Neural cell (in vitro differentiated cells): ENCODE data around the gene KAT2A. TPM values are rescaled to one million over a fixed set of nuclear protein-coding genes. Genes with fewer than 3 reads are reported as not detected.

Experiments used
- H2AFZ ChIP-seq: fragments of 200-600, 300-800 bp; sonication (generic), shearing (Covaris generic); 2 replicates; pipeline ENCODE4 v1.6.0; 2014; ENCODE audit warnings: low read depth, mild to moderate bottlenecking, antibody characterized with exemption, low read length, moderate library complexity
- H3F3A ChIP-seq: fragments of 200-600 bp; shearing (Covaris generic); 2 replicates; pipeline ENCODE4 v1.6.1; 2016; ENCODE audit warnings: mild to moderate bottlenecking, moderate library complexity, mixed read lengths, antibody characterized with exemption, low read length; ENCODE audit not compliant: insufficient read depth, poor library complexity, severe bottlenecking
- H3K27ac ChIP-seq: fragments of 200-600, 300-800 bp; sonication (generic), shearing (Covaris generic); 2 replicates; pipeline ENCODE4 v1.5.1; 2014; ENCODE audit warnings: mild to moderate bottlenecking, low read length, moderate library complexity
- H3K27me3 ChIP-seq: fragments of 300-800, 200-600 bp; sonication (generic), shearing (Covaris generic); 2 replicates; pipeline ENCODE4 v1.6.0; 2014; ENCODE audit warnings: mild to moderate bottlenecking, low read depth, low read length, moderate library complexity; ENCODE audit not compliant: insufficient read depth
- H3K36me3 ChIP-seq: fragments of 300-800, 200-600 bp; sonication (generic), shearing (Covaris generic); 2 replicates; pipeline ENCODE4 v1.5.1; 2014; ENCODE audit warnings: mild to moderate bottlenecking, antibody characterized with exemption, low read length, moderate library complexity; ENCODE audit not compliant: insufficient read depth
- H3K4me2 ChIP-seq: fragments of 300-800, 200-600 bp; sonication (generic), shearing (Covaris generic); 2 replicates; pipeline ENCODE4 v1.6.0; 2014; ENCODE audit warnings: mild to moderate bottlenecking, low read length
- H3K4me3 ChIP-seq: fragments of 300-800, 200-600 bp; sonication (generic), shearing (Covaris generic); 2 replicates; pipeline ENCODE4 v1.5.1; 2014; ENCODE audit warnings: mild to moderate bottlenecking, low read length, moderate library complexity
- H3K79me2 ChIP-seq: fragments of 200-600 bp; shearing (Covaris generic); replicated peaks from 2 replicates; pipeline ENCODE4 v1.6.0; 2014; ENCODE audit warnings: mild to moderate bottlenecking, low read length, moderate library complexity; ENCODE audit not compliant: insufficient read depth
- H3K9ac ChIP-seq: fragments of 300-800, 200-600 bp; sonication (generic), shearing (Covaris generic); 2 replicates; pipeline ENCODE4 v1.6.1; 2016; ENCODE audit warnings: mild to moderate bottlenecking, low read length, mixed read lengths
- H3K9me2 ChIP-seq: fragments of 200-600 bp; shearing (Covaris generic); 2 replicates; pipeline ENCODE4 v1.6.1; 2016; ENCODE audit warnings: mild to moderate bottlenecking, low read length, mixed read lengths; ENCODE audit not compliant: insufficient read depth
- H3K9me3 ChIP-seq: fragments of 200-600, 300-800 bp; sonication (generic), shearing (Covaris generic); 2 replicates; pipeline ENCODE4 v1.6.1; 2016; ENCODE audit warnings: mild to moderate bottlenecking, mixed run types, low read length, moderate library complexity, mixed read lengths
- H4K20me1 ChIP-seq: fragments of 200-600 bp; shearing (Covaris generic); 2 replicates; pipeline ENCODE4 v1.6.1; 2016; ENCODE audit warnings: mild to moderate bottlenecking, mixed run types; ENCODE audit not compliant: insufficient read depth
- CTCF ChIP-seq: fragments of 450-650 bp; IDR thresholded peaks from 2 replicates; pipeline ENCODE4 v1.5.1; 2014; ENCODE audit warnings: antibody characterized with exemption, mild to moderate bottlenecking, moderate library complexity; ENCODE audit not compliant: poor library complexity, severe bottlenecking
- EP300 ChIP-seq: fragments of 450-650 bp; conservative IDR thresholded peaks from 2 replicates; pipeline ENCODE4 v1.6.1; 2014; ENCODE audit warnings: antibody characterized with exemption, mild to moderate bottlenecking, moderate library complexity; ENCODE audit not compliant: poor library complexity, severe bottlenecking
- EZH2 ChIP-seq: fragments of 200-600, 300-800 bp; shearing (Covaris generic), sonication (generic); IDR thresholded peaks from 2 replicates; pipeline ENCODE4 v1.6.1; 2014; ENCODE audit warnings: antibody characterized with exemption, low read length, borderline replicate concordance, mild to moderate bottlenecking; ENCODE audit not compliant: insufficient read depth, poor library complexity, severe bottlenecking
- MXI1 ChIP-seq: fragments of 450-650 bp; conservative IDR thresholded peaks from 2 replicates; pipeline ENCODE4 v1.6.1; 2014; ENCODE audit warnings: antibody characterized with exemption, mild to moderate bottlenecking; ENCODE audit not compliant: poor library complexity, severe bottlenecking
- POLR2AphosphoS5 ChIP-seq: IDR thresholded peaks from 2 replicates; pipeline ENCODE4 v1.6.1; 2012
- RAD21 ChIP-seq: fragments of 450-650 bp; conservative IDR thresholded peaks from 2 replicates; pipeline ENCODE4 v1.6.1; 2014; ENCODE audit warnings: antibody characterized with exemption, mild to moderate bottlenecking, moderate library complexity
- SMC3 ChIP-seq: fragments of 450-650 bp; conservative IDR thresholded peaks from 2 replicates; pipeline ENCODE4 v1.6.1; 2014; ENCODE audit warnings: antibody characterized with exemption, mild to moderate bottlenecking, moderate library complexity; ENCODE audit not compliant: poor library complexity
- TAF1 ChIP-seq: IDR thresholded peaks from 2 replicates; pipeline ENCODE4 v1.6.1; 2012; ENCODE audit warnings: low read depth
- polyA plus RNA-seq: library from polyadenylated mRNA; depleted of rRNA; stranded (reverse); fragments of >200 nt; gene quantifications from 2 replicates; pipeline ENCODE4 v1.2.3, GENCODE V29; 2014
- TF ChIP-seq, protein P1 (sequence below): IDR thresholded peaks from 2 replicates; pipeline ENCODE4 v1.6.1; 2012; ENCODE audit warnings: borderline replicate concordance

Gene KAT2A
- polyA plus RNA-seq, 1 donor from 2014 or later, result 39.9 TPM

GRCh38 chr17:42130310-42130936 is 9.3 kb upstream of the KAT2A start:
- no peak overlapping the region for H3K4me2 ChIP-seq
- H3K27ac ChIP-seq, result no peak overlapping the region
- no peaks in the 10 kb centered on the region for H3K9me3 ChIP-seq
- H3K27me3 ChIP-seq, result no peaks in the 10 kb centered on the region
- no peaks in the 10 kb centered on the region for H3K79me2 ChIP-seq
- no peak overlapping the region for H3K9ac ChIP-seq
- no peaks in the 10 kb centered on the region for H3K36me3 ChIP-seq
- no peaks in the 10 kb centered on the region for H3K9me2 ChIP-seq
- TF ChIP-seq RAD21 (no peak), EP300 (no peak), POLR2AphosphoS5 (no peak), TAF1 (no peak), MXI1 (no peak), CTCF (no peak), EZH2 (no peak), SMC3 (no peak)
- TF ChIP-seq, protein P1, sequence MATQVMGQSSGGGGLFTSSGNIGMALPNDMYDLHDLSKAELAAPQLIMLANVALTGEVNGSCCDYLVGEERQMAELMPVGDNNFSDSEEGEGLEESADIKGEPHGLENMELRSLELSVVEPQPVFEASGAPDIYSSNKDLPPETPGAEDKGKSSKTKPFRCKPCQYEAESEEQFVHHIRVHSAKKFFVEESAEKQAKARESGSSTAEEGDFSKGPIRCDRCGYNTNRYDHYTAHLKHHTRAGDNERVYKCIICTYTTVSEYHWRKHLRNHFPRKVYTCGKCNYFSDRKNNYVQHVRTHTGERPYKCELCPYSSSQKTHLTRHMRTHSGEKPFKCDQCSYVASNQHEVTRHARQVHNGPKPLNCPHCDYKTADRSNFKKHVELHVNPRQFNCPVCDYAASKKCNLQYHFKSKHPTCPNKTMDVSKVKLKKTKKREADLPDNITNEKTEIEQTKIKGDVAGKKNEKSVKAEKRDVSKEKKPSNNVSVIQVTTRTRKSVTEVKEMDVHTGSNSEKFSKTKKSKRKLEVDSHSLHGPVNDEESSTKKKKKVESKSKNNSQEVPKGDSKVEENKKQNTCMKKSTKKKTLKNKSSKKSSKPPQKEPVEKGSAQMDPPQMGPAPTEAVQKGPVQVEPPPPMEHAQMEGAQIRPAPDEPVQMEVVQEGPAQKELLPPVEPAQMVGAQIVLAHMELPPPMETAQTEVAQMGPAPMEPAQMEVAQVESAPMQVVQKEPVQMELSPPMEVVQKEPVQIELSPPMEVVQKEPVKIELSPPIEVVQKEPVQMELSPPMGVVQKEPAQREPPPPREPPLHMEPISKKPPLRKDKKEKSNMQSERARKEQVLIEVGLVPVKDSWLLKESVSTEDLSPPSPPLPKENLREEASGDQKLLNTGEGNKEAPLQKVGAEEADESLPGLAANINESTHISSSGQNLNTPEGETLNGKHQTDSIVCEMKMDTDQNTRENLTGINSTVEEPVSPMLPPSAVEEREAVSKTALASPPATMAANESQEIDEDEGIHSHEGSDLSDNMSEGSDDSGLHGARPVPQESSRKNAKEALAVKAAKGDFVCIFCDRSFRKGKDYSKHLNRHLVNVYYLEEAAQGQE, result no peak
- H4K20me1 ChIP-seq, result no peaks in the 10 kb centered on the region
- H3K4me3 ChIP-seq, result no peak overlapping the region
- no peaks in the 10 kb centered on the region for H3F3A ChIP-seq
- H2AFZ ChIP-seq, result no peak overlapping the region

GRCh38 chr17:42129109-42129837 is 8.1 kb upstream of the KAT2A start:
- no peaks in the 10 kb centered on the region for H3K9me3 ChIP-seq
- no peak overlapping the region for H3K27ac ChIP-seq
- no peak overlapping the region for H3K4me3 ChIP-seq
- H4K20me1 ChIP-seq, result no peaks in the 10 kb centered on the region
- no peaks in the 10 kb centered on the region for H3K79me2 ChIP-seq
- no peaks in the 10 kb centered on the region for H3K9me2 ChIP-seq
- H3K9ac ChIP-seq, result no peak overlapping the region
- no peak for TF ChIP-seq SMC3
- no peak for TF ChIP-seq EZH2
- TF ChIP-seq EP300, result no peak
- no peak for TF ChIP-seq MXI1
- TF ChIP-seq, protein P1, result no peak
- no peak for TF ChIP-seq CTCF
- H3K4me2 ChIP-seq, result no peak overlapping the region
- H2AFZ ChIP-seq, result no peak overlapping the region
- no peaks in the 10 kb centered on the region for H3K27me3 ChIP-seq
- no peaks in the 10 kb centered on the region for H3F3A ChIP-seq
- no peaks in the 10 kb centered on the region for H3K36me3 ChIP-seq
